HG03342 (cell line): ENCODE results near the gene DIAPH1.
A peak's percentile ranks its signal among the peaks of the same experiment; 100 is the strongest.

ENCODE experiments used
- ATAC-seq: cut with Tn5 transposase; IDR thresholded peaks from one replicate; pipeline ENCODE4 v1.9.1; 2021; ENCODE audit warnings: mild to moderate bottlenecking, moderate library complexity; ENCODE audit not compliant: unreplicated experiment

DIAPH1 gene

GRCh38 chr5:141640051-141640415 lies 21.2 kb upstream of the DIAPH1 start:
- no peak for ATAC-seq

DNA sequence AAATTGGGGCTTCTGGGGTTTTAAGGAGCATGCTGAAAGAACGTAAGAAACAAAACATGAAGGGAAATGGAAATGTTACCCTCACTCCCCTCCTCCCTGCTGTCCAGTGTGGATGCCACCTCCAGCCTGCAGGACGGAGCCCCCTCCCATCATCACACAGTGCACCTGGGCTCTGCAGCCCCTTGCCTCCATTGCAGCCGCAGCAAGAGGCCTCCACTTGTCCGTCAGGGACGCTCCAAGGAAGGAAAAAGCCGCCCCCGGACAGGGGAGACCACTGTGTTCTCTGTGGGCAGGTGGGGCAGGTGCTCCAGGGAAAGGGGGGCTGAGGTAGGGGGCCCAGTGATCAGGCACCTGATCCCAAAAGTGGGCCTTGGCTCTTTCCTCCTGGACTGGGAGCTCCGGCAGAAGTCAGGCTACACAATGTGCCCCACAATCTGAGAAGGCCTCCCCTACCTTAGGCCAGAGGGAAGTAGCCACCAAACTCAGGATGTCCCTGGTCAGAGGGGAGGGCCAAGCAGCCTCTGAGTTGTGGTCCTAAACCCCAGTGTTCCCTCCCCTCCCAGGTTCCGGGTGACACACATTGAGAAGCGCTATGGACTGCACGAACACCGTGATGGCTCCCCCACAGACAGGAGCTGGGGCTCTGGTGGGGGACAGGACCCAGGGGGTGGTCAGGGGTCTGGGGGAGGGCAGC lies 20.7 kb upstream of the DIAPH1 start:
- ATAC-seq: no peak

GRCh38 chr5:141638771-141639170 lies 20.0 kb upstream of the DIAPH1 start:
- ATAC-seq: no peak

- ATAC-seq: peak; percentile 42
Measured at GRCh38 chr5:141637767-141638419, 19.1 kb upstream of the DIAPH1 start.

- ATAC-seq: peak; percentile 16
Measured at GRCh38 chr5:141637123-141637766, 18.4 kb upstream of the DIAPH1 start.

DNA sequence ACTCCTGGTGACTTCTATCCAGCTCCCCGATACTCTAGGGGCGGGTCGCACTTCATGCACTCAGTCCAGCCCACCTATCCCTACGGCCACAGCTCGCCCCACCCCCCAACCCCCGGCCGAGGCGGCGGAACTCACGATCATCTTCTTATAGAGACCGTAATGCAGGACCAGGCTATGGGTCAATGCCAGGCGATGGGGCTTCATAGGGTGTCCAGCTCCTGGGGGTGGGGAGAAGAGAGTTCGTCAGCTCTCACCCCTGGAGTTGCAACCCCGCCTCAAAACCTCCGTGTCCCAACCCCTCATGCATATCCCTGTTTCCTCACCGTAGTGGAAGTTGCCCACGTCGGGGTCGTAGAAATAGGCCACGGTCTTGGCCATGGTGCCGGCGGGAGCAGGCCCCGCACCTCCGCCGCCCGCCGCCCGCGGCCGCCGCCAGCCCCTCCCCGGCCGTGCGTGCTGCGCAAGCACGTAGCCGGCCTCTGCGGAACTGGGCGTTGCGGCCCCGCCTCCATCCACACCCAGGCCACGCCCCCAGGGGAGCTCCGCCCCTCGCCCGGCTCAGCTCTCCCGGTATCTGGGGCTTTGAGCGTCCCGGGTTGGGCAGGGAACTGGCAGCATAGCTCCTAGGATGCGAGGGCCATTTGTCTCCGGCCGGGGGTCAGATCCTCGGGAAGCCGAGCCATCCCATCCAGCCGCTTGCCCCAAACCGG lies 17.8 kb upstream of the DIAPH1 start, which contains the start of the genes HDAC3 and RELL2:
TSS of gene HDAC3 (minus strand) at position 437 of the 710 bp plus-strand sequence. CDS start at position 378, 59 bp downstream.
TSS of gene RELL2 (plus strand) at position 585 of the 710 bp plus-strand sequence. CDS start 1,229 bp downstream, outside the sequence.
- peak; percentile 72 for ATAC-seq

DNA sequence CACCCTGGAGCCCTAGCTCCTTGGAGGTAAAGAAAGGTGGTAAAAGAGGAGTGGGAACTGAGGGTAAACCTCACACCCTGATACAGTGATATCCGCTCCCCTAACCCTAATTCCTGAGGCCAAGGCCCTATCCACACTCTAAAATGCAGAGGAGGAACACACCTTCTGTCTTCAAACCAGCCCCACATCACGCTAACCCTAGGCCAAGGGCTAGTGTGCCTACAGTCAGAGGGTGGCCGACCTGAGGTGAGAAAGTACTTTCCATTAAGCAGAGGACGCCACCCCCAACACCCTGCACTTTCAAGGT lies 17.3 kb upstream of the DIAPH1 start:
- ATAC-seq: no peak

DNA sequence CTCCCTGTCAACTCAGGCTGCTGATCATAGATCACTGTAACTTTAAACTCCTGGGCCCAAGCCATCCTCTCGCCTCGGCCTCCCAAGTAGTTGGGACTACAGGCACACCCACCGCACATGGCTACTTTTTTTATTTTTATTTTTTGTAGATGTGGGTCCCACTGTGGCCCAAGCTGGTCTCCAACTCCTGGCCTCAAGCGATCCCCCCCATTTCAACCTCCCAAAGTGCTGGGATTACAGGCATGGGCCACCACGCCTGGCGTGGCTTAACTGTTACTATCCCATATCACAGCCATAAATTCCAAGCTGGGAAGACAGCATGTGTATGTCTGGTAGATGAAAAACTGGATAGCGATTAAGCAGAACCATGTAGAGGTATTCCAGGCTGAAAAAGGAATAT lies 16.8 kb upstream of the DIAPH1 start:
- ATAC-seq: no peak

GRCh38 chr5:141634720-141635119 lies 15.9 kb upstream of the DIAPH1 start:
- ATAC-seq: no peak

- peak; percentile 57 for ATAC-seq
Measured at GRCh38 chr5:141633871-141634561, 15.2 kb upstream of the DIAPH1 start.

DNA sequence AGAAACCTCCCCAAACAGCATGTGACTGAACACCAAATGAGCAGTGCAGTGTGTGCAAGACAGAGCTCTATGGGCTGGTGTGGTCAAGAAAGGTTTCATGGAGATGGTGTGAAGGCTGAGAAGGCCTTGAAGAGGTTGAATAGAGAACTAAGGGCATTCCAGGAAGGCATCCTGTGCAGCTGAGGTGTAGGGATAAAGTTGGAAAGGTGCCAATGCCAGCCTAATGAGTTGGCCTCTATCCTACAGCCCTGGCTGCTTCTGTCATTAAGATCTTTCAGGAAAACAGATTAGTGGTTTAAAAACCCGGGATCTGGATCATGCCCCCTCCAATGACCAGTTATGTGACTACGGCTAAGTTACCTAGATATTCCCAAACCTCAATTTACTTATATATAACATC lies 13.8 kb upstream of the DIAPH1 start:
- ATAC-seq: no peak

DNA sequence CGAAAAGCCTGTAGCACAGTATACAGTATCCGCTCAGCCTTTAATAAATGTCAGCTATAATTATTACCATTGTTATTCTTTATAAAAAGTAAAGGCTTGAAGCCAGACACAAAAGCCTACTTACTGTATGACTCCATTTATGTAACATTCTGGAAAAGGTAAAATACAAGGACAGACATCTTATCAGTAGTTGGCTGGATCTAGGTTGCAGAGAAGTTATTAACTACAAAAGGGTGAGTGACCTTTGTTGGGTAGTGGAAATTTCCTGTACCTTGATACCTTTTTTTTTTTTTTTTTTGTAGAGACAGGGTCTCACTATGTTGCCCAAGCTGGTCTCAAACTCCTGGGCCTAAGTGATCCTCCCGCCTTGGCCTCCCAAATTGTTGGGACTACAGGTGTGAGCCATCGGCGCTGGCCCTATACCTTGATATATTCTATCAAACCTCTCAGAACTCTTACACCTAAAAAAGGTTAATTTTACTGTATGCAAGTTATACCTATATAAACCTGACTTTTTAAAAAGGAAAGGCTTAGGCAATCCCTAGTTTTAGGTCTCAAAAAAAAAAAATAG lies 11.9 kb upstream of the DIAPH1 start:
- no peak for ATAC-seq

GRCh38 chr5:141628175-141628788 lies 9.5 kb upstream of the DIAPH1 start:
- ATAC-seq: no peak

DNA sequence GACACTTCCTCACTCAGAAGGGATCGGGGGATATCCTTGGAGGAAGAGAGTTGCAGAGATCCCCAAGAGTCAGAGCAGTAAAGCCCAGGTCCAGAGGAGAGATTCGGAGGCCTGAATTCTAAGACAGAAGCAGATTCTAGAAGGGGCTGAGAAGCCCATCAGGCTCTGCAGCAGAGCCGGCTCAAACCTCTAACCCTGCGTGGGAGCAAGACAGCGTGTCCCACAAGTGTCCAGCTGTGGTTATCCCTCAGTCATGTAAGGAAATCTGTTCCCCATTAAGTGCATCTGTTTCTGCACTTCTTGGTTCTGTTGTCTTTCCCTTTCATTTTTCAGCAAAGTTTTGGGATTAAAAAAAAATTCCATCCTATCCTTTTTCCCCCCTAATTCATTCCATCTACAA lies 4.8 kb upstream of the DIAPH1 start:
- no peak for ATAC-seq

DNA sequence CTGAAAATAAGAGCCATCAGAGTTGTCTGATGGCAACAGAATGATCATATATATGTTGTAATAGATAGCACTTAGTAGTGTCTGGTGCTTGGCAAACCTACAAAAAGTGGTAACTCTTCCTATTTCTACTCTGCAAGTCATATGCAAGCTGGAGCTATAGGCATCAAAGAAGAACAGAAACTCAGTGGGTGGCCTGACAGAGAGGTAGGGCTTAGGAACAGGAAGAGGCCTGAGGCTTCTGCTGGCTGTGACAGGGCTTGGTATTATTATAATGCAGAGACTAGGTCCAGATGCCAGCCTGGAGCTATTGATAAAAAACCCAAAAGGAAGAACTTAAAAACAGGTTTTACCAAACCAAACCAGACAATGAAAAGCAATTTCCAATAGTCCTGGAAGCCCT lies 4.4 kb upstream of the DIAPH1 start:
- peak; percentile 46 for ATAC-seq

DNA sequence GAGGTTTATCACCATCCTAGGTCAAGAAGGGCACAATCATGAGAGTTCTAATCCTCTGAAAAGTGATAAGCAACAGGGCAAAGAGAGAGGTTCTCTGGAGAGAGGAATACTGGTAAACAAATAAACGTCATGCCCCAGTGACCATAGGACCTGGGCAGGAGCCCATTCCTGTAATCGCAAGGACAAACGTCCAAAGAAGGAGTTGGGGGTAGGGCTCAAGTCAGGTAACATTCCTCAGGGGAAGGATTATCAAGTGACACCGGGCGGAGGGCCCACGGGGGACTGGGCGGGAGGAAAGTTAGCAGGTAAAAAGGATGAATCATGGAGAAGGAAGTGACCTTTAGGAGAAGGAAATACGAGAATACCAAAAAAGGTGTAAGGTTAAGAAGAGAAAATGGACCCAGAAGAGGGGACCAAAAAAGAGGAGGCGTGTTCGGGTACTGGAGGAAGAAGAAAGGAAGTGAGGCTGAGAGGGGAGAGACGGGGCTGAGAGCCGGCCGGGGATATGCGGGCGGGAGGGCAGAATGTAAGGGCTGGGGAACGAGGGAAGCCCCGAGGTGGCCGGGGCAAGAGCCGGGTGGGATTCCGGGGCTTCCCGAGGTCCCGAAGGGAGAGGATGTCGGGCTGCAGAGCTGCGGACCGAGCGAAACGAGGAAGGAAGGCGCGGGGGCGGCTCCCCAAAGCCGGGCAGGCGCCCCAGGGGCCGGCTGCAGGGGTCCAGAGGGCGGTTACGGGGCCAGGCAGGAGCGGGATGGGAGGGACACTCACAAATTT lies 583 bp downstream of the DIAPH1 start:
- peak; percentile 37 for ATAC-seq

GRCh38 chr5:141617682-141618029 lies 1.1 kb downstream of the DIAPH1 start:
- ATAC-seq: no peak

DNA sequence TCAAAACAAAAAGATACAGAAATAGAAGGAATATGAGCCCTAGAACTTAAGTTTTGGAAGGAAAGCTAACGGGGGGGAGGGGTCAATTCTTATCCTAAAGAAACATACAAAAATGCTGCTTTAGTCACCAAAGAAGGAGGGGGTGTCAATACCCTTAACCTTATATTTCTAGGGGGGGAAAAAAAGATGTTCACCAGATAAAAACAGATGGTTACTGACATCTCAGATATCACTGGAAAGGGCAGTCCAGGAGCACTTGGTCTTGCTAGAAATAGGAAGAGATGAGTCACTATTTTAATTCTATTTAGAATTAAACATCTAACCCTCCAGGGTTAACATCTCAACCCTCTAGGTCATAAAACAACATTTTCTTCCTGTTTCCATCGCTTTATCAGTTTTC lies 1.7 kb downstream of the DIAPH1 start:
- no peak for ATAC-seq

DNA sequence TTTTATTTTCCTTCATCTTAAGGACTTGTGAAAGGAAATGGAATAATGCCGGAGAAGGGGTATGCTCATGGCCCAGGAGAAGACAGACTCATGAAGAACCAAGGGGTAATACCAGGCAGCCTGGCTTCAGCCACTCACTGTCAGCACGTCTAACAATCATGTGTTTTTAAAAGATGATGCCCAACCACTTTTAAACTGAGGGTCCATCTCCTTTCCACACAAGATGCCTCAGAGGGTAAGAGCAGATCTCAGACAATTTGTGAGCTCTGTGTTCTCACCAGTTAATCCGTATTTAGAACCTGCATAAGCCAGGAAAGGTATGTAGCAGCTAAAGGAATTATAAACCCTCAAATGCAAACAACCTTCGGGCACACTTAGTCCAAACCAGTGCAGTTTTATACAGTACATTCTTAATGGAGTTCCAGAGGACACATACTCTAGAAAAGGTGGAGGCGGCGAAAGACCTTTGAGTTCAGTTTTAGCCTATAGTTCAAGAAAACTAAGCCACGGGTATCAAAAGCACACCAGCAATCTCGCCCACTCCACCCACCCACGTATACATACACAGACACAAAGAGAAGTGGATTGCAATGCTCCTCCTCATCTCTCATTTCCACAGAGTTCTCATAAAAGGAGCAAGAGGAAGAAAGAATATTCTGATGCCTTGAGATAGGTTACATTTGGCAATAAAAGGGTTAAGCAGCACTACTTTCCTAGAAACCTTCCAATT lies 2.6 kb downstream of the DIAPH1 start:
- ATAC-seq: no peak
